PC-3 (cell line): Measurements from ENCODE around the gene RNF215.

Experiments used
- CTCF ChIP-seq: fragments of 300-600 bp; sonication (generic); conservative IDR thresholded peaks from 2 replicates; pipeline ENCODE4 v1.5.1; 2017; ENCODE audit warnings: antibody characterized with exemption, low read depth, mild to moderate bottlenecking, low read length
- EZH2 ChIP-seq: fragments of 300-600 bp; sonication (generic); IDR thresholded peaks from one replicate; pipeline ENCODE4 v1.6.1; 2017; ENCODE audit warnings: antibody characterized with exemption, mild to moderate bottlenecking, low read length; ENCODE audit not compliant: unreplicated experiment
- EZH2phosphoT487 ChIP-seq: fragments of 300-600 bp; sonication (generic); IDR thresholded peaks from 2 replicates; pipeline ENCODE4 v1.6.1; 2018; ENCODE audit warnings: mild to moderate bottlenecking, antibody characterized with exemption, low read length, borderline replicate concordance

DNA sequence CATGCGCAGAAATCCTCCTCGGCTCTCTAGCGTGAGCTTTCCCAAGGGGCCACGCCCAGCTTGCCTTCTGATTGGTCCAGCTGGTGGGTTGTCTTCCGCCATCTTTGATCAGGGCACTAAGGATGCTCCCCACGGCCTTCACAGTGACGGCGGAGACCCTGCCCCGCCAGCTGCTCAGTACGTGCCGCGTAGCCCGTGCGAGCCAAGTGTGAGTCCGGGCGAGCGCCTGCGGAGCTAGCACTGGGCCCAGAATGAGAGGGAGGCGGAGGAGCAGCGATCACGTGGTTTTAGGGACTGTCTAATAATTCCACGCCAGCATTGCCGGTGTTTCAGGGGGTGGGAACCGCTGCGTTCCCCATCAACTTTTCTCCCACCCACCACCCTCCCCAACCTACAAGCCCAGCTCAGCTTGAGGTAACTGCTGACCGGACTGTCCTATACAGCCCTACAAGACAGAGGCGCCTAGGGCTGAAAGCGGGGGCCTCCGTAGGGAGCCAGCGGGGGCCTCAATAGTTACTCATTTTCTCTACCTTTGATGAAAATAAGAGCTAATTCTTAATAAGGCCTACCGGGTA is 36.8 kb upstream of the RNF215 start:
- TF ChIP-seq CTCF, result no peak
- no peak for TF ChIP-seq EZH2
- TF ChIP-seq EZH2phosphoT487, result no peak
